ENCODE data around the gene HPCAL1. TPM values are rescaled to one million over a fixed set of nuclear protein-coding genes. Genes with fewer than 3 reads are reported as not detected.

The HPCAL1 gene
- total RNA-seq, 1 donor from 2014 or later: 62.4 TPM

DNA sequence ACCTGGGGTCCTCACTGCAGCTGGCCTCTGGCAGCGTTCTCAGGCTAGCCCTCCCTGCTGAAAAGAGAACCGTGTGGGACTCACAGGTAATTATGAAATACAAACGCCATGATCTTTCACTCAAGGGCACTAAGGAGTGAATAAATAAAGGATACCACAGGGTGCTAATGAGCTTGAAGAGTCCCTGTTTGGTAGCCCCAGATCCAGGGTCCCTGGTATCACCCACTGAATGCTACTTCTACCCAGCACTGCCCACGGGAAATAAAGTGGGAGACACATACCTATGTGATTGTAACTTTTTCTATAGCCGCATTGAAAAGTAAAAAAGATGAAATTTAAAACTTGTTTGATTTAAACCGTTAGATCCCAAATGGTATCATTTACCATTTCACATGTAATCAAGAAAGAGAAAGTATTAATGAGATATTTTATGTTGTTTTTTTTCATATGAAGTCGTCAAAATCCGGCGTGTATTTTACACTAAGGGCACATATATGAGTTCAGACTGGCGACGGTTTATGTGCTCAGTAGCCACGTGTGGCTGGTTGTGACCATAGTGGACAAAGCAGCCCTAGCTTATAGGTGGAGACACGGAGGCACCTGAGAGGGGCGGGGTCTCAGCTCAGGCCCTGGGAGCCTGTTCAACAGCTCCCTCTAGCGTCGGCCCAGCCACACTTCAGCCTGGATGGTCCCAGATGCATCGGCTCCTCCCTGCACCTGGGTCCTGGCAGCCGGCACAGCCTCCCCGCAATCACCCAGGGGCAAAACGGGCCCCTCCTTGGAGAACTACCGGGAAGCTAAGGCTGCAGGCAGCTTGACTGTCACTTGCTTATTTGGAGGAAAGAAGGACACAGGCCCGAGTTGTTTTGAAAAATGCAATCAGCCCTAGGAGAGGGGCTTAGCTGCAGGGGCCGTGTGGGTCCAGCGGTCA lies 106.2 kb downstream of the HPCAL1 start:
- Mint-ChIP-seq H3K27ac (peak overlapping the region; percentile 93), H3K4me3 (peak overlapping the region; percentile 80), H3K36me3 (ENCODE audit: low read depth) (peaks cover 7% of the 10 kb centered on the region), H3K4me1 (ENCODE audit: low read depth) (peaks cover 54% of the 10 kb centered on the region), H3K27me3 (ENCODE audit: insufficient read depth) (no peaks in the 10 kb centered on the region), H3K9me3 (no peaks in the 10 kb centered on the region)
- intact Hi-C loops (cut with micrococcal nuclease): loop anchor here (1.0 to 10.0 kb wide), 13 partner anchors 26 to 1574 kb away; partner anchors contain the start of genes HPCAL1, KIDINS220 and ODC1
- peak; percentile 76 for DNase-seq (ENCODE audit: low spot score)

DNA sequence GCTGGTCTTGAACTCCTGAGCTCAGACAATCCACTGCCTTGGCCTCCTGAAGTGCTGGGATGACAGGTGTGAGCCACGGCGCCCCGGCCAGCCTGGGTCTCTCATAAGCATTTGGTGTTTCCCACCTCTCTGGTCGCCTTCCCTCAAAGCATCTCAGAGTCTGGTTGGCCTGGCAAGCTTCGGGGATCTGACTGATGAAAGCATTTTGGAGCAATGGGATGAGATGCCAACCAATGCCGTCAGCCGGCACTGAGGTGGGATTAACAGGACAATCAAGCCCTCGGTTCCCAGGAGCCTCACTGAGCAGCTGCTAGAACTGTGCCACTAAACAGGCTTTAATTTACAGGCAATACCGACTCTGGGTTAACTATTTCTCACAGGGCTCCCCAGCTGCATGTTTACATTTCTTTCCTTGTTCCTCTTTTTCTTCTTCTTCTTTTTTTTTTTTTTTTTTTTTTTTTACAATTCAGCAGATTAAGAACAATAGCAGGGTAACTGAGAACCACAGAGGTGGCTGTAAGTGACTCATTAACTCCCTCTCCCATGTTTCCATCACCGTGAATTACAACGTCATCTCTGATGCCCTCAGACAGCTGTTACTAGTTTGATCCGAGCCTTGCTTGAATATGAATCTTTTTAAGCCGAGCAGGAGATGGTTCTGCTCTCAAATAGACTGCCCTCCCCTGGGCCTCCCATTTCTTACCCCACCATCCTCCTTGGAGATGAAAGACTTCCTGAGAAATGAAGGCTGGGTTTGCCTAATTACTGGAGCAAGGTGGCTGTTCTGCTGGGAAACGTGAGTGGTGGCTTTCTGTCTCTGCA lies 107.5 kb downstream of the HPCAL1 start:
- peak overlapping the region; percentile 40 for H3K27ac Mint-ChIP-seq
- peaks cover 7% of the 10 kb centered on the region for H3K36me3 Mint-ChIP-seq (ENCODE audit: low read depth)
- peaks cover 54% of the 10 kb centered on the region for H3K4me1 Mint-ChIP-seq (ENCODE audit: low read depth)
- DNase-seq (ENCODE audit: low spot score): no peak
- intact Hi-C loops (cut with micrococcal nuclease): no loop called here
- H3K4me3 Mint-ChIP-seq: peak overlapping the region; percentile 12
- no peaks in the 10 kb centered on the region for H3K9me3 Mint-ChIP-seq
- H3K27me3 Mint-ChIP-seq (ENCODE audit: insufficient read depth): no peaks in the 10 kb centered on the region

DNA sequence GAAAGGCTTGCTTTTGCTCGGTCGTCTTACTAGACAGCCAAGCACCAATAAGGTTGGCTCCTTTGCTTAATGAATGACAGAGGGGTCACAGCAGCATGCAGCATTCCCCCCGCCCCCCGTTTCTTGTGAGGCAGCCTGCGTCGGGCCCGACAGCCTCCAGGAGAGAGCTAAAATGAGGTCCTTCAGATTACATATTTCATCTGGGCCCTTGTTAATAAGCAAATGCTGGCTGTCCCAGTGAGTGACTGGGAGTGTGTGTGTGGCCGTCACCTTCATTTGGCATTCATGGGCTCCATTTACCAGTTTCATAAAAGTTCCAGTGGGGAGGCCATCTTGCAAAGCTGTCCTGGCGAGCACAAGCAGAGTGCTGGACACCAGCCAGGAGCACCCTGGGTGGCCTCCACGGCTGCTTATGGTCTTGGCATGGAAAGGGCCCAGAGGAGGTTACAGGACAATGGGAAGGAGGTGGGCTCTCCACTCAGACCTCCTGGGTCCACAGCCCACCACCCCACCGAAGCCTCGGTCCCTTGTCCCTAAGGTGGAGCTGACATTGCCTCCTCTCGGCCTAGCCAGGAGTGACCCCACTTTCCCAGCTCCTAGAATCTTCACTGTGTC lies 108.2 kb downstream of the HPCAL1 start:
- H3K36me3 Mint-ChIP-seq (ENCODE audit: low read depth): peaks cover 7% of the 10 kb centered on the region
- no peak overlapping the region for H3K4me3 Mint-ChIP-seq
- no peak overlapping the region for H3K27ac Mint-ChIP-seq
- intact Hi-C loops (cut with micrococcal nuclease): no loop called here
- no peaks in the 10 kb centered on the region for H3K9me3 Mint-ChIP-seq
- no peaks in the 10 kb centered on the region for H3K27me3 Mint-ChIP-seq (ENCODE audit: insufficient read depth)
- no peak for DNase-seq (ENCODE audit: low spot score)
- H3K4me1 Mint-ChIP-seq (ENCODE audit: low read depth): peaks cover 52% of the 10 kb centered on the region

DNA sequence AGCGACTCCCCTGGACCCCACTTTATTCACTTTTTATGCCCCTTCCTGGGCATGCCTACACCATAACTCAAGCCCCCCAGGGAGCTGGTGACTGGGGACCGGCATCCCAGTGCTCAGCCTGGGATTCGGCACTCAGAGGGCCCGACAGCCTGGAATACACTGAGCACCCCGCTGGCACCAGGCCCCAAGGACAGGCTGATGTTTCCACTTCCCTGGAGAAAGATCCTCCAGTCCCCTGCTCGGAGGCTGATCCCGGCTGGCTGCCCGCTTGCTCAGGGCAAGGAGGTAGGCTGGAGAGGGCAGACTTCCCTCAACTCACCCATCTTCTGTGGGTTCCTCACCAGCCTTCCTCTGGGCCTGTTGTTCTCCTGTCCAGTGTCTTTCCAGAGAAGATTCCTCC lies 108.9 kb downstream of the HPCAL1 start:
- Mint-ChIP-seq H3K4me3 (no peak overlapping the region), H3K27ac (no peak overlapping the region)
- intact Hi-C loops (cut with micrococcal nuclease): no loop called here

DNA sequence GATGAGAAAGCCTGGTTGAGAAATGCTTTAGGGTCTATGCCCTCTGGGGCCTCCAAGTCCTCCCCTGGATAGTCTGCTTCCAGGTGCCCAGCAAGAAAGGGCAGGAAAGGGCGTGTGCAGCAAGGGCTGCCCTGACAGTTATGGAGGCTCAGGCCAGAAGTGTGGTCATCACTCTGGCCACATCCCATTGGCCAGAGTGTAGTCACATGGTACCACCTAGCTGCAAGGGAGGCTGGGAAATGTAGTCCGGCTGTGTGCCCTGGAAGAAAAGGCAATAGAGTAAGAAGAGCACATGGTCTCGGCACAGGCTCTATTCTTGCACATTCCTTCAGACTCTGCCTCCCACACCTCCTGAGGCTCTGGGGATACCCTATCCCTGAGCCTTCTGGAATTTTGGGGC lies 109.7 kb downstream of the HPCAL1 start:
- DNase-seq (ENCODE audit: low spot score): peak; percentile 26
- intact Hi-C loops (cut with micrococcal nuclease): no loop called here
- Mint-ChIP-seq H3K9me3 (no peaks in the 10 kb centered on the region), H3K27me3 (ENCODE audit: insufficient read depth) (no peaks in the 10 kb centered on the region), H3K36me3 (ENCODE audit: low read depth) (peaks cover 4% of the 10 kb centered on the region), H3K4me3 (no peak overlapping the region), H3K27ac (peak overlapping the region; percentile 34), H3K4me1 (ENCODE audit: low read depth) (peaks cover 41% of the 10 kb centered on the region)

More for the DNA sequence above, 108.9 kb downstream of the HPCAL1 start:
- H3K27me3 Mint-ChIP-seq (ENCODE audit: insufficient read depth): no peaks in the 10 kb centered on the region
- no peak for DNase-seq (ENCODE audit: low spot score)
- H3K36me3 Mint-ChIP-seq (ENCODE audit: low read depth): peaks cover 7% of the 10 kb centered on the region
- peaks cover 49% of the 10 kb centered on the region for H3K4me1 Mint-ChIP-seq (ENCODE audit: low read depth)
- no peaks in the 10 kb centered on the region for H3K9me3 Mint-ChIP-seq

DNA sequence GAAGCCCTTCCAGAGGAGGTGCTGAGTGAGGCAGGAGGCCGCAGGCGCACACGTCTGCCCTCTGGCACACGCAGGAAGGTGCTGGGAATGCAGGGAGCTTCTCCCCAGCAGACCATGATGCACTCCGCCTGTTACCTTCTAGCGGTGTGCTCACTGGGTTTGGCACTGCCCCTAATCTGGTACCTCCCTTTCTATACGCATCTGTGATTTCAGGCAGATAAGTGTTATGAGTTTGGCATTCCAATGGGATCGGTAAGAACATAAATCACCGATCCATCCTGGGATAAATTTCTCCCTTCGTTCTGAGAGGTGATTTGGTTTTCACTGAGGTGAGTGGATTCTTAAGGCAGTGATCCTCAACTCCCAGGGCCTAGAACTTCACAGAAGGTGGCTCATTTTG lies 110.8 kb downstream of the HPCAL1 start:
- Mint-ChIP-seq H3K9me3 (no peaks in the 10 kb centered on the region), H3K27ac (no peak overlapping the region), H3K4me3 (no peak overlapping the region), H3K4me1 (ENCODE audit: low read depth) (peaks cover 32% of the 10 kb centered on the region), H3K27me3 (ENCODE audit: insufficient read depth) (no peaks in the 10 kb centered on the region), H3K36me3 (ENCODE audit: low read depth) (peaks cover 4% of the 10 kb centered on the region)
- intact Hi-C loops (cut with micrococcal nuclease): no loop called here
- no peak for DNase-seq (ENCODE audit: low spot score)

DNA sequence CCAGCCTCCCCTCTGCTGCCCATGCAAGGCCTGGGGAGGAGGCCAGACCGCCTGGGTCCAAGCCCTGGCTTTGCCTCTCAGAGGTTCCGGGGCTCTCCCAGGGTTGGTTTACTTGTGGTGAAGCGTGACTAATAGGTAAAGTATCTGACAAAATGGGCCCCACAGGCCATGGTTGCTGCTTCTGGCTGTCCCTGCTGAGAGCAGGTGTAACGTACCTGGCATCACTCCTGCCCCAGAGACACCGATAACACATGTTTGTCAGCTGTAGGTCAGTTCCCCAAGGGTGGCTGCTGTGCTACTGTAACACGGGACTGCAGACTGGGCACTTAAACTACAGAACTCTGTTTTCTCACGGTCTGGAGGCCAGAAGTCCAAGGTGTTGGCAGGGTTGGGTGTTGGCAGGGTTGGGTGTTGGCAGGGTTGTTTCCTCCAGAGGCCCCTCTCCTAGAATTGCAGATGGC lies 111.3 kb downstream of the HPCAL1 start:
- no peaks in the 10 kb centered on the region for H3K27me3 Mint-ChIP-seq (ENCODE audit: insufficient read depth)

DNA sequence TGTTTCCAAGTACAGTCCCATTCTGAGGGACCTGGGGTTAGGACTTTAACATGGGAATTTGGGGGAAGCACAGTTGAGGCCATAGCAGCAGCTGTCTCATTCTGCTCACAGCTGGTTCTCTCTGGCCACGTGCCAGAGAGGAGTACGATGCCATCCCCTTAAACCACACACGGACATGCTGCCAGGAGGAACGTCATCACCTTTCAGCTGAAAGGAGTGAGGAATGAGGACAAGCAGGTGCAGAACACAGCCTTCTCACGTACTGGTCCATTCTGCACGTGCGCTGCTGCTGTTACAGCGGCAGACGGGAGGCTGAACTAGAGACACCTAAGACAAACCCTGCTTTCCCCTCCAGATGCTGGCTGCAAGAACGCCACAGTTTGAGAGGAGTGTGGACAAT lies 111.9 kb downstream of the HPCAL1 start:
- no peak overlapping the region for H3K4me3 Mint-ChIP-seq
- no peaks in the 10 kb centered on the region for H3K27me3 Mint-ChIP-seq (ENCODE audit: insufficient read depth)
- H3K36me3 Mint-ChIP-seq (ENCODE audit: low read depth): peaks cover 4% of the 10 kb centered on the region
- intact Hi-C loops (cut with micrococcal nuclease): no loop called here
- no peak for DNase-seq (ENCODE audit: low spot score)
- H3K27ac Mint-ChIP-seq: no peak overlapping the region
- no peaks in the 10 kb centered on the region for H3K9me3 Mint-ChIP-seq
- H3K4me1 Mint-ChIP-seq (ENCODE audit: low read depth): peaks cover 25% of the 10 kb centered on the region

More for the DNA sequence above, 111.3 kb downstream of the HPCAL1 start:
- Mint-ChIP-seq H3K9me3 (no peaks in the 10 kb centered on the region), H3K4me3 (no peak overlapping the region), H3K36me3 (ENCODE audit: low read depth) (peaks cover 4% of the 10 kb centered on the region), H3K27ac (no peak overlapping the region), H3K4me1 (ENCODE audit: low read depth) (peaks cover 29% of the 10 kb centered on the region)
- no peak for DNase-seq (ENCODE audit: low spot score)
- intact Hi-C loops (cut with micrococcal nuclease): no loop called here

DNA sequence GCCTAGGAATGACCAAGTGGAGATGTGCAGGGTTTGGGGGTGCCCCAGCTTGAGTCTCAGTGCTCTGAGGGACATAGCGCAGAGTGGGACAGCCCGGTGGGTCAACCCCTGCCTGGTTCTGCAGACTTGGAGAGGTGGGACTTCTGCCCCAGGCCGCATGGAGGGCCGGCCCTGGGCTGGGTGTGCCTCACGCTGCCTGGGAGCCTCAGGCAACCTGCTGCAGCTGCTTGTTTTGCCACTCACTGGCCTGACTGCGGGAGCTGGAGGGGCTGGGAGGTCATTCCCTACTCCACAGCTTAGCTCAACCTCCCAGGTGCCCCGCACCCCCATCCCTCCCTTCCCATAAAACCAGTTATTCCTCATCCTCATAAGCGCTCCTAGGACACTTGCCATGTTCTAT lies 112.3 kb downstream of the HPCAL1 start:
- intact Hi-C loops (cut with micrococcal nuclease): no loop called here
- Mint-ChIP-seq H3K9me3 (no peaks in the 10 kb centered on the region), H3K4me1 (ENCODE audit: low read depth) (peaks cover 24% of the 10 kb centered on the region), H3K27me3 (ENCODE audit: insufficient read depth) (no peaks in the 10 kb centered on the region), H3K27ac (no peak overlapping the region), H3K36me3 (ENCODE audit: low read depth) (peaks cover 4% of the 10 kb centered on the region), H3K4me3 (no peak overlapping the region)
- DNase-seq (ENCODE audit: low spot score): no peak

DNA sequence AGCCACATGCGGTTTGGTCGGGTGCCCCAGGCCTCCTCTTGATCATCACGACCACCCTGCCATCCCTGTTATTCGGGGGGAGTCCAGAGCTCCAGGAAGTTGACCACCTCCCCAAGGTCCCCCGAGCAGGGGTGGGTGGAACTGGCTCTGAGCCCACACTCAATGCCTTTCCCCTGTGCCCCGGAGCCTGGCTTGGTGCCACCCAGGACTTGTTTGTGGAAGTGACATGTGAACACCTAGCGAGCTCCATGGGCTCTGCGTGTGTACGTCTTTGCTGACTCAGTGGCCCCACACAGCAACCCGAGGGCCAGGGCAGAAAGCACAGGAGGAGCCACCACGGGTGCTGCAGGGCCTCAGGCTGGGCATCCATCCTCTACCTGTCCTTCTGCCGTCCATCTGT lies 112.9 kb downstream of the HPCAL1 start:
- Mint-ChIP-seq H3K9me3 (no peaks in the 10 kb centered on the region), H3K27ac (no peak overlapping the region), H3K36me3 (ENCODE audit: low read depth) (peaks cover 2% of the 10 kb centered on the region), H3K27me3 (ENCODE audit: insufficient read depth) (no peaks in the 10 kb centered on the region), H3K4me1 (ENCODE audit: low read depth) (peaks cover 18% of the 10 kb centered on the region), H3K4me3 (no peak overlapping the region)
- intact Hi-C loops (cut with micrococcal nuclease): no loop called here
- no peak for DNase-seq (ENCODE audit: low spot score)

DNA sequence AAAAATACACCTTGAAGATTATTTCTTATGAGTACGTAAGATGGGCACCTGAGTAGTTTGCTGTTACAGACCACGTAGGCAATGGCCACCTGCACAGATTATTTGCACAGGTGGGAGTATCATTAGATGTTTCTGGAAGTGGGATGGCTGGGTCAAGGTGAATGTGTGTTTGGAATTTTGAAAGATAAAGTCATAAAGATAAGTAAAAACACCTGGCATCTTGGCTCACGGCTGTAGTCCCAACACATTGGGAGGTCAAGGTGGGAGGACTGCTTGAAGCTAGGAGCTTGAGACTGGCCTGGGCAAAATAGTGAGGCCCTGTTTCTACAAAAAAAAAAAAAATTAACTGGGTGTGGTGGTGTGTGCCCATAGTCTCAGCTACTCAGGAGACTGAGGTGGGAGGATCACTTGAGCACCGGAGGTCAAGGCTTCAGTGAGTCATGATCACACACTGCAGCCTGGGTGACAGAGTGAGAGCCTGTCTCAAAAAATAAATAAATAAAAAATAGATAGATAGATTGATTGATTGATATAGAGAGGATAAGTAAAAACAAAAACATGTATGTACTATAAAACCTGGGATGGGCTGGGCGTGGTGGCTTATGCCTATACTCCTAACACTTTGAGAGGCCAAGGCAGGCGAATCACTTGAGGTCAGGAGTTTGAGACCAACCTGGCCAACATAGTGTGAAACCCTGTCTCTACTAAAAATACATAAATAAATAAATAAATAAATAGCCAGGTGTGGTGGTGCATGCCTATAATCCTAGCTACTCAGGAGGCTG lies 115.0 kb downstream of the HPCAL1 start:
- Mint-ChIP-seq H3K27me3 (ENCODE audit: insufficient read depth) (no peaks in the 10 kb centered on the region), H3K4me1 (ENCODE audit: low read depth) (peaks cover 7% of the 10 kb centered on the region), H3K36me3 (ENCODE audit: low read depth) (no peaks in the 10 kb centered on the region), H3K9me3 (no peaks in the 10 kb centered on the region), H3K27ac (no peak overlapping the region), H3K4me3 (no peak overlapping the region)
- DNase-seq (ENCODE audit: low spot score): no peak
- intact Hi-C loops (cut with micrococcal nuclease): no loop called here

All from activated T-helper 1 cell treated with anti-CD3 and anti-CD28 coated beads, Interleukin-12 subunit alpha, Interleukin-12 subunit beta, Interleukin-2, Interleukin-4 antibody, amounts not matched to agents 30 ng/mL and 10 ng/mL and 1 ng/mL, durations not matched to agents 14 hours and 24 hours and 36 hours (primary cell).